Lung microvascular endothelial cell (primary cell): ENCODE data around the gene ASTL. TPM values are rescaled to one million over a fixed set of nuclear protein-coding genes. Genes with fewer than 3 reads are reported as not detected.
"Not testable (repeated sequence)": the region's sequence is repeated elsewhere in the genome, so short reads cannot be mapped to it uniquely, and the experiment has no call there.

Experiments used
- DNase-seq, 2 donors: peaks; one replicate each; pipeline versions ENCODE4 v3.0.0 to v3.0.0-alpha.2; 2010; ENCODE audit warnings: low read depth in 2 of 2
- total RNA-seq: library from RNA; depleted of rRNA; stranded (reverse); fragments of >200 nt; gene quantifications from 2 replicates; pipeline ENCODE4 v1.2.1, GENCODE V29; 2014

The ASTL gene
- total RNA-seq, 1 donor from 2014 or later: not detected

GRCh38 chr2:96146153-96146880 lies 8.0 kb upstream of the ASTL start:
- no peak for DNase-seq

- DNase-seq: no peak
Measured at GRCh38 chr2:96145848-96146152, 7.5 kb upstream of the ASTL start.

GRCh38 chr2:96145036-96145847 lies 6.9 kb upstream of the ASTL start, which contains the start of gene DUSP2:
Gene DUSP2, minus strand, starts transcription at chr2:96145440. Its CDS starts 86 bp downstream, at chr2:96145354.
- DNase-seq: peak; percentile 54 to 73

- no peak for DNase-seq
Measured at GRCh38 chr2:96144481-96145035, 6.3 kb upstream of the ASTL start.

GRCh38 chr2:96143848-96144480 lies 5.7 kb upstream of the ASTL start:
- no peak for DNase-seq

- DNase-seq: no peak
Measured at GRCh38 chr2:96143231-96143847, 5.0 kb upstream of the ASTL start.

- DNase-seq: no peak
Measured at GRCh38 chr2:96142217-96143113, 4.2 kb upstream of the ASTL start.

GRCh38 chr2:96141624-96141967 lies 3.3 kb upstream of the ASTL start:
- not testable (repeated sequence) for DNase-seq

GRCh38 chr2:96140941-96141623 lies 2.8 kb upstream of the ASTL start:
- no peak for DNase-seq

GRCh38 chr2:96139181-96139758 lies 968 bp upstream of the ASTL start:
- no peak for DNase-seq

- DNase-seq: no peak
Measured at GRCh38 chr2:96137321-96138178, 752 bp downstream of the ASTL start.

- DNase-seq: no peak
Measured at GRCh38 chr2:96136129-96136720, 2.1 kb downstream of the ASTL start.

GRCh38 chr2:96135621-96136020 lies 2.7 kb downstream of the ASTL start:
- no peak for DNase-seq

- DNase-seq: no peak
Measured at GRCh38 chr2:96135171-96135570, 3.1 kb downstream of the ASTL start.

GRCh38 chr2:96134421-96134820 lies 3.9 kb downstream of the ASTL start:
- DNase-seq: no peak

- no peak for DNase-seq
Measured at GRCh38 chr2:96131813-96132745, 6.2 kb downstream of the ASTL start.

- DNase-seq: no peak
Measured at GRCh38 chr2:96131152-96131812, 7.0 kb downstream of the ASTL start.
